DOHH2 (cell line): ENCODE data around the gene SARM1.

Experiments used
- H3F3A ChIP-seq: fragments of 200-600 bp; sonication (generic), shearing (Covaris generic); 2 replicates; pipeline ENCODE4 v1.6.0; 2016; ENCODE audit warnings: antibody characterized with exemption, mild to moderate bottlenecking; ENCODE audit not compliant: control insufficient read depth, insufficient read depth
- H3K27ac ChIP-seq: fragments of 200-600 bp; sonication (generic); 2 replicates; pipeline ENCODE4 v1.5.1; 2014; ENCODE audit warnings: low read depth, mild to moderate bottlenecking, low read length, moderate library complexity
- H3K27me3 ChIP-seq: fragments of 200-600 bp; sonication (generic); 2 replicates; pipeline ENCODE4 v1.6.1; 2014; ENCODE audit warnings: mild to moderate bottlenecking, low read length, mixed read lengths; ENCODE audit not compliant: control insufficient read depth
- H3K36me3 ChIP-seq: fragments of 200-600 bp; sonication (generic); 2 replicates; pipeline ENCODE4 v1.6.1; 2014; ENCODE audit warnings: mild to moderate bottlenecking, low read length, moderate library complexity, mixed read lengths; ENCODE audit not compliant: control insufficient read depth
- H3K4me1 ChIP-seq: fragments of 200-600 bp; sonication (generic); 2 replicates; pipeline ENCODE4 v1.6.1; 2014; ENCODE audit warnings: mild to moderate bottlenecking, low read length, mixed read lengths; ENCODE audit not compliant: control insufficient read depth
- H3K4me2 ChIP-seq: fragments of 200-600 bp; sonication (generic); 2 replicates; pipeline ENCODE4 v1.6.0; 2014; ENCODE audit warnings: mild to moderate bottlenecking, low read length, moderate library complexity
- H3K4me3 ChIP-seq: fragments of 200-600 bp; sonication (generic); 2 replicates; pipeline ENCODE4 v1.5.1; 2014; ENCODE audit warnings: mild to moderate bottlenecking, low read length, mixed read lengths
- H3K79me2 ChIP-seq: fragments of 200-600 bp; sonication (generic); 2 replicates; pipeline ENCODE4 v1.6.1; 2014; ENCODE audit warnings: mild to moderate bottlenecking, low read length, mixed read lengths; ENCODE audit not compliant: control insufficient read depth
- H3K9me2 ChIP-seq: fragments of 200-600 bp; sonication (generic); replicated peaks from 2 replicates; pipeline ENCODE4 v1.6.1; 2014; ENCODE audit warnings: mild to moderate bottlenecking, low read length, mixed read lengths; ENCODE audit not compliant: control insufficient read depth
- H3K9me3 ChIP-seq: fragments of 200-600 bp; sonication (generic); 2 replicates; pipeline ENCODE4 v1.6.1; 2014; ENCODE audit warnings: antibody characterized with exemption, low read length, mixed read lengths; ENCODE audit not compliant: control insufficient read depth, insufficient read depth
- H4K20me1 ChIP-seq: fragments of 200-600 bp; sonication (generic); 2 replicates; pipeline ENCODE4 v1.6.0; 2014; ENCODE audit warnings: low read depth, mild to moderate bottlenecking, antibody characterized with exemption, low read length, moderate library complexity; ENCODE audit not compliant: control insufficient read depth, insufficient read depth
- EZH2phosphoT487 ChIP-seq: fragments of 200-600 bp; sonication (generic); IDR thresholded peaks from 2 replicates; pipeline ENCODE4 v1.6.1; 2017; ENCODE audit warnings: borderline replicate concordance, mild to moderate bottlenecking, antibody characterized with exemption, low read length, moderate library complexity, mixed read lengths
- TF ChIP-seq, protein P1 (sequence below): fragments of 200-600 bp; sonication (generic); IDR thresholded peaks from one replicate; pipeline ENCODE4 v1.5.1; 2014; ENCODE audit warnings: antibody characterized with exemption, mild to moderate bottlenecking, low read depth, low read length; ENCODE audit not compliant: poor library complexity, severe bottlenecking

SARM1 gene

DNA sequence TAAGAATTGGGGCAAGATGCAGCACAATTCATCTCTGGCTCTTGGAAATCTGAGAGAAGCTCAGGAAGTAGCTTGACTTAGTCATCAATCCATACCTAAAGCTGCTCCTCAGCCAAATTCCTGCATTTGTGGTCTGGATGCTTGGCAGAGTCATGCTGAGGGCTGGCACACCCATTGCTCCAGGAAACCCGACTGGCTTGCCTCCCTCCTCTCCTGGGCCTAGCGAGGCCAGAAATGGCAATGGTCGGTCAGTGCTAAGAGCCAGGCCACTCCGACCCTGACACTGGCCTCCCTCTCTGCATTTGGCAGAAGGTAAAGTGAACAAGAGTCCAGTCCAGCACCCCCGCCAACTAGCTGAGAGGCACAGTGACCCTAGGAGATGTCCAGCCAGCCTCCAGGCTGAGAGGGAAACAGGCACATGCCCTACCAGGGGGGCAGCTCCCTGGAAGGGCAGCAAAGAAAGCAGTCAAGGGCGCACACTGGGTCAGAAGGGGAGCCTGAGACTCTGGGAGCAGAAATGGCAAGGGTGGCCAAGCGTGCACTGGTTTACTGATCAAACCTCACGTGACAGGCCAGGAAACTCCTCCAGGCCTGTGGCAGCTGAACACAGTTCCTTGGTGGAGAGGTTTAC, 24.1 kb upstream of the SARM1 start:
- no peak overlapping the region for H3K4me2 ChIP-seq
- peaks cover 88% of the 10 kb centered on the region for H3K36me3 ChIP-seq

DNA sequence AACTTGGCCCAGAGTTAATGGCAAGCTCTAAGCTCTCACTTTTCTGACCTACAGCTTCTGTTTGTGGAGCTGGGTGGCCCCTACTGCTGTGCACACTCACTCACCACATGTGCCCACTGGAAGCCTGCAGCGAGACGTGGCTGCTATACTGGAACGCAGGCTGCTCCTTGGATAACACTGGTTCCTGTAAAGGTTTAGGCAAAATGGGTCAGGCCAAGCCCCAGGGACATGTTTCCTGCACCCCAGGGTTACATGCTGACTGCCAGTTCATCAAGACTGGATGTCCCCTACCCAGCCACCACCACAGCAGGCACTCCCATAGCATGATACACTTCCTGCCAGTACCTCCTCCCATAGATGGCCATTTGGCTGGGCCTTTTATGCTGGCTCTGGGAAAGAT, 22.5 kb upstream of the SARM1 start:
- H3F3A ChIP-seq: peaks cover 7% of the 10 kb centered on the region; the same call in 1 of the 2 replicates
- no peaks in the 10 kb centered on the region for H3K79me2 ChIP-seq
- no peaks in the 10 kb centered on the region for H3K9me2 ChIP-seq
- H3K4me2 ChIP-seq: no peak overlapping the region
- H4K20me1 ChIP-seq: no peaks in the 10 kb centered on the region
- no peaks in the 10 kb centered on the region for H3K9me3 ChIP-seq
- TF ChIP-seq, protein P1, sequence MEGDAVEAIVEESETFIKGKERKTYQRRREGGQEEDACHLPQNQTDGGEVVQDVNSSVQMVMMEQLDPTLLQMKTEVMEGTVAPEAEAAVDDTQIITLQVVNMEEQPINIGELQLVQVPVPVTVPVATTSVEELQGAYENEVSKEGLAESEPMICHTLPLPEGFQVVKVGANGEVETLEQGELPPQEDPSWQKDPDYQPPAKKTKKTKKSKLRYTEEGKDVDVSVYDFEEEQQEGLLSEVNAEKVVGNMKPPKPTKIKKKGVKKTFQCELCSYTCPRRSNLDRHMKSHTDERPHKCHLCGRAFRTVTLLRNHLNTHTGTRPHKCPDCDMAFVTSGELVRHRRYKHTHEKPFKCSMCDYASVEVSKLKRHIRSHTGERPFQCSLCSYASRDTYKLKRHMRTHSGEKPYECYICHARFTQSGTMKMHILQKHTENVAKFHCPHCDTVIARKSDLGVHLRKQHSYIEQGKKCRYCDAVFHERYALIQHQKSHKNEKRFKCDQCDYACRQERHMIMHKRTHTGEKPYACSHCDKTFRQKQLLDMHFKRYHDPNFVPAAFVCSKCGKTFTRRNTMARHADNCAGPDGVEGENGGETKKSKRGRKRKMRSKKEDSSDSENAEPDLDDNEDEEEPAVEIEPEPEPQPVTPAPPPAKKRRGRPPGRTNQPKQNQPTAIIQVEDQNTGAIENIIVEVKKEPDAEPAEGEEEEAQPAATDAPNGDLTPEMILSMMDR: no peak
- TF ChIP-seq EZH2phosphoT487: no peak
- H3K4me3 ChIP-seq: no peak overlapping the region
- H3K4me1 ChIP-seq: no peaks in the 10 kb centered on the region; the same call in 1 of the 2 replicates
- peaks cover 92% of the 10 kb centered on the region for H3K36me3 ChIP-seq
- H3K27me3 ChIP-seq: no peaks in the 10 kb centered on the region
- no peak overlapping the region for H3K27ac ChIP-seq

More for the DNA sequence above, 24.1 kb upstream of the SARM1 start:
- no peak overlapping the region for H3K27ac ChIP-seq
- H4K20me1 ChIP-seq: no peaks in the 10 kb centered on the region
- TF ChIP-seq EZH2phosphoT487: no peak
- TF ChIP-seq, protein P1: no peak
- H3K4me3 ChIP-seq: no peak overlapping the region
- H3K9me2 ChIP-seq: no peaks in the 10 kb centered on the region
- H3K4me1 ChIP-seq: peaks cover 3% of the 10 kb centered on the region; the same call in 1 of the 2 replicates
- H3F3A ChIP-seq: peaks cover 7% of the 10 kb centered on the region; the same call in 1 of the 2 replicates
- no peaks in the 10 kb centered on the region for H3K27me3 ChIP-seq
- no peaks in the 10 kb centered on the region for H3K79me2 ChIP-seq
- no peaks in the 10 kb centered on the region for H3K9me3 ChIP-seq

DNA sequence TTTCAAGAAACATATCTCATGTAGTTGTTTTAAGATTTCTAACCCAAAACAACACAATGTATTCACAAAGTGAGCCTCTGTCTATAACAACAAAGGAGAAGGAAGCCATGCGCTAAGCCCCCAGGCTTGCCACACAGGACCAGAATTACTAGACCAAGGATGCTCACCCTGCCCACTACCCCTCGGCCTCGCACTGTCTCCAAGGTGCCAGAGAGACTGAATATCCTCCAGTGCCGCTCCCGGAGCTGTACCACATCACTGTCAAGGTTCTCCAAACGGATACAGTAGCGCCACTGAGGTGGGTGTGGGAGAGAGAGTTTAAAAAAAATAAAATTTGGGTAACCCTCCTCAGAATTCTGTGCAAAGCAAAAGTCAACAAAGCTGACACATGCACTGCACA, 21.2 kb upstream of the SARM1 start:
- Histone ChIP-seq H3K9me3 (no peaks in the 10 kb centered on the region), H3F3A (peaks cover 7% of the 10 kb centered on the region; the same call in 1 of the 2 replicates), H3K36me3 (peaks cover 94% of the 10 kb centered on the region), H4K20me1 (no peaks in the 10 kb centered on the region), H3K4me1 (no peaks in the 10 kb centered on the region), H3K27me3 (no peaks in the 10 kb centered on the region), H3K9me2 (no peaks in the 10 kb centered on the region), H3K79me2 (peaks cover 7% of the 10 kb centered on the region), H3K27ac (no peak overlapping the region), H3K4me3 (no peak overlapping the region), H3K4me2 (no peak overlapping the region)
- TF ChIP-seq, protein P1: no peak
- TF ChIP-seq EZH2phosphoT487: no peak
